ENCODE data around the gene HYAL2.
A peak's percentile ranks its signal among the peaks of the same experiment; 100 is the strongest.
"Not testable (repeated sequence)": the region's sequence is repeated elsewhere in the genome, so short reads cannot be mapped to it uniquely, and the experiment has no call there.

HYAL2 gene

GRCh38 chr3:50292159-50293078, 30.1 kb downstream of the HYAL2 start, which contains the start of gene IFRD2:
Gene IFRD2 (minus strand): TSS chr3:50292429. CDS start chr3:50292274, 155 bp downstream.
- peak; percentile 91 for DNase-seq (ENCODE audit: low read depth)

DNA sequence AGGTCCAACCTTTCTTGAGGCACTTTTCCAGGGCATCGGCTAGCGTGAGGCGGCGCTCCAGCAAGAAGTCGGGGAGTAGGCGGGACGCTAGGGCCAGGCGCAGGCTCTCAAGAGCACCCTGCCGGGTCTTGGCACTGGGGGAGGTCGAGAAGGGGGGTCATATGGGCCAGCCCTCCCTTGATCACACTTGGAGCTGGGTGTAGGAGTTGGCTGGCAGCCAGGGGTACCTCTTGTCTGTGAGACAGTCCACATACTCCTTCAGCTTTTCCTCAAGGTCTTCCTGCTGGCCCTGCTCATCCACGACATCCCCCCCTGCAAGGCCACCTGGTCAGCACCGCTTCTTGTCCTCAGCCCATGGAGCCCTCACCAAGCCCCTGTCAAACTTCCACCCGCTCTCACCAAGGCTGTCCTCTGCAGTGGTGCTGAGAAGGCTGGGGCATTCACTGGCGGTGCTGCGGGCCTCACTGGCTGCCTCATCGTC, 32.3 kb downstream of the HYAL2 start:
- DNase-seq (ENCODE audit: low read depth): no peak

DNA sequence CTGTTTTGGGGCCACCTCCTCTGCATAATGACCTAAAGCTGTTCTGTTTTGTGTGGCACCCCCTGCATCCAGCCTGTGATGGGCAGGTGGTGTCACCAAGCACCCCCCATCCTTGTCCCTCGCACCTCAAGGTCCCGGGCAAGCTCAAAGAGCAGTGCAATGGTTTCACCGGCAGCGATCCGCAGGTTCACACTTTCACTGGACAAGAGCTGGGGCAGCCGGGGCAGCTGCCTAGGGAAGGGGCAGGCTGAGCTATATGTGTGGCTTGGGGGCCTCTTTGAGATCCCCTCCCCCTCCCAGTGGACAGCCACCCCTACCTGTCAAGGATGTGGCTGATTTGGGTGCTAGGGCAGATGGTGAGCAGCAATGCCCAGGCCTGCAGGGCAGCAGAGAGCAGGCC, 33.4 kb downstream of the HYAL2 start:
- DNase-seq (ENCODE audit: low read depth): no peak

GRCh38 chr3:50288387-50289007, 34.0 kb downstream of the HYAL2 start:
- DNase-seq (ENCODE audit: low read depth): no peak

- no peak for DNase-seq (ENCODE audit: low read depth)
These were observed 35.3 kb downstream of the HYAL2 start for GRCh38 chr3:50287262-50287661.

GRCh38 chr3:50286322-50287227, 36.0 kb downstream of the HYAL2 start:
- no peak for DNase-seq (ENCODE audit: low read depth)

DNA sequence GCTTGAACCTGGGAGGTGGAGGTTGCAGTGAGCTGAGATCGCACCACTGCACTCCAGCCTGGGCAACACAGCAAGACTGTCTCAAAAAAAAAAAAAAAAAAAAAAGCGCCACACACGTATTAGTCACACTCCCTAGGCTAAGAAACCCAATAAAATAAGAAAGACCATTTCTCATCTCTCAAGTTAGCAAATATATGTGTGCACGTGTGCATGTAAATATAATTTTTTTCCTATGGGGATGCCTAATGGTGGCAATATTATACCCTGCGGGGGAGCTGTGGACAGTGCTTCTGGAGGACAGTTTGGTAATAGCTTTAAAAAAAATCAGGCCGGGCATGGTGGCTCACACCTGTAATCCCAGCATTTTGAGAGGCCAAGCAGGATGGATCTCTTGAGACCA, 38.4 kb downstream of the HYAL2 start:
- not testable (repeated sequence) for DNase-seq (ENCODE audit: low read depth)

- no peak for DNase-seq (ENCODE audit: low read depth)
These were observed 43.1 kb downstream of the HYAL2 start for GRCh38 chr3:50279255-50280016.

GRCh38 chr3:50278880-50279224, 43.7 kb downstream of the HYAL2 start, which contains the start of gene LSMEM2:
Gene LSMEM2 (plus strand): TSS chr3:50279087. CDS start chr3:50279114, 27 bp downstream.
- DNase-seq (ENCODE audit: low read depth): no peak

GRCh38 chr3:50278123-50278879, 44.2 kb downstream of the HYAL2 start:
- DNase-seq (ENCODE audit: low read depth): no peak

DNA sequence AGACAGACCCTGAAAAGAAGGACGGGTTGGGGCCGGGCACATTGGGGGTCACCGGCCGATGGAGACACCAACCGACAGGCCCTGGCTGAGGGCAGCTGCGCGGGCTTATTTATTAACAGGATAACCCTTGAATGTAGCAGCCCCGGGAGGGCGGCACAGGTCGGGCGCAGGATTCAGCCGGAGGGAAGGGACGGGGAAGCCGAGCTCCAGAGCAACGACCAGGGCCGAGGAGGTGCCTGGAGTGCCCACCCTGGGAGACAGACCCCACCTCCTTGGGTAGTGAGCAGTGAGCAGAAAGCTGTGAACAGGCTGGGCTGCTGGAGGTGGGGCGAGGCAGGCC, 45.8 kb downstream of the HYAL2 start:
- no peak for DNase-seq (ENCODE audit: low read depth)

DNA sequence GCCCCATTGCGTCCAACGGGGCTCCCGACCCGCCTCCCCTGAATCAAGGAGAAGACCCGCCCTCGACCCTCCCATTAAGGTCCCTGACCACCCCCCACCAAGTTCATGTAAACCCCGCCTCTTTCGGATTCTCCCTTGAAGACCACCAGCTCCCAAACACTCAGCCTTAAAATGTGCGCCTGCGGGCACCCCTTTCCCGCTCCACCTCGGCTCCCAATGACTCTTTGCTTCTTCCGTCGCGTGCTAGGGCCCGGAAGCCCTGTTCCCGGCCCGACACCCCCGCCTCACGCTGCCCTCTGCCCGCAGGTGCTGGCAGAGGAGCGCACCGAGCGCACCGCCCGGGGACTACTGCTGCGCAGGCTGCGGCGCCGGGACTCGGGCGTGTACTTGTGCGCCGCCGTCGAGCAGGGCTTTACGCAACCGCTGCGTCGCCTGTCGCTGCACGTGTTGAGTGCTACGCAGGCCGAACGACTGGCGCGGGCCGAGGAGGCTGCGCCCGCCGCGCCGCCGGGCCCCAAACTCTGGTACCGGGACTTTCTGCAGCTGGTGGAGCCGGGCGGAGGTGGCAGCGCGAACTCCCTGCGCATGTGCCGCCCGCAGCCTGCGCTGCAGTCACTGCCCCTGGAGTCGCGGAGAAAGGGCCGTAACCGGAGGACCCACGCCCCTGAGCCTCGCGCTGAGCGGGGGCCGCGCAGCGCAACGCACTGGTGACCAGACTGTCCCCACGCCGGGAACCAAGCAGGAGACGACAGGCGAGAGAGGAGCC, 46.4 kb downstream of the HYAL2 start:
- DNase-seq (ENCODE audit: low read depth): no peak

DNA sequence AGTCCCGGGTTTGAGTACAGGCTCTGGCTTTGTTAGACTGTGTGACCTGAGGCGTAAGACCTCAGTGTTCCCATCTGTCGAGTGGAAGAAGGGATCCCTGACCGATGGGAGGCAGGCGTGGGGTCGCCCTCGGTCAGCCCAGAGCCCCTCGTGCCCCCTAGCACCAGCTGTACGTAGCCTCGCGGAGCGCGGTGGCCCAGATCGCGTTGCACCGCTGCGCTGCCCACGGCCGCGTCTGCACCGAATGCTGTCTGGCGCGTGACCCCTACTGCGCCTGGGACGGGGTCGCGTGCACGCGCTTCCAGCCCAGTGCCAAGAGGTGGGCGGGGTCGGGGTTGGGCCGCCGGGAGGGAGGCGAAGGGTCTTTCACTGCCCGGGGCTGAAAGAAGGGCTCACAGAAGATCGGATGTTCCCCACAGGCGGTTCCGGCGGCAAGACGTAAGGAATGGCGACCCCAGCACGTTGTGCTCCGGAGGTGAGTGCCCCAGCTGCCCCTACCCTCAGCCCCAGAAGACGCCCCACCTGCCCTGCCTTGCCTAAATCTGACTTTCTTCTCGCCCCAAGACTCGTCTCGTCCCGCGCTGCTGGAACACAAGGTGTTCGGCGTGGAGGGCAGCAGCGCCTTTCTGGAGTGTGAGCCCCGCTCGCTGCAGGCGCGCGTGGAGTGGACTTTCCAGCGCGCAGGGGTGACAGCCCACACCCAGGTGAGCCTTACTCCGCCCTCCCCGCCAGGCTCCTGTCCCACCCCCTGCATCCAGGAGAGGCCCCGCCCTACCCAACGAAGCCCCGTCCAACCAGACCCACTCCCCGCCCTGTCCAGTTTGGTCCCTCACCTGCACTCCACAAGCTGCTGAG, 47.2 kb downstream of the HYAL2 start:
- no peak for DNase-seq (ENCODE audit: low read depth)

GRCh38 chr3:50274371-50275104, 48.0 kb downstream of the HYAL2 start:
- DNase-seq (ENCODE audit: low read depth): no peak

GRCh38 chr3:50273689-50274065, 48.9 kb downstream of the HYAL2 start:
- no peak for DNase-seq (ENCODE audit: low read depth)

DNA sequence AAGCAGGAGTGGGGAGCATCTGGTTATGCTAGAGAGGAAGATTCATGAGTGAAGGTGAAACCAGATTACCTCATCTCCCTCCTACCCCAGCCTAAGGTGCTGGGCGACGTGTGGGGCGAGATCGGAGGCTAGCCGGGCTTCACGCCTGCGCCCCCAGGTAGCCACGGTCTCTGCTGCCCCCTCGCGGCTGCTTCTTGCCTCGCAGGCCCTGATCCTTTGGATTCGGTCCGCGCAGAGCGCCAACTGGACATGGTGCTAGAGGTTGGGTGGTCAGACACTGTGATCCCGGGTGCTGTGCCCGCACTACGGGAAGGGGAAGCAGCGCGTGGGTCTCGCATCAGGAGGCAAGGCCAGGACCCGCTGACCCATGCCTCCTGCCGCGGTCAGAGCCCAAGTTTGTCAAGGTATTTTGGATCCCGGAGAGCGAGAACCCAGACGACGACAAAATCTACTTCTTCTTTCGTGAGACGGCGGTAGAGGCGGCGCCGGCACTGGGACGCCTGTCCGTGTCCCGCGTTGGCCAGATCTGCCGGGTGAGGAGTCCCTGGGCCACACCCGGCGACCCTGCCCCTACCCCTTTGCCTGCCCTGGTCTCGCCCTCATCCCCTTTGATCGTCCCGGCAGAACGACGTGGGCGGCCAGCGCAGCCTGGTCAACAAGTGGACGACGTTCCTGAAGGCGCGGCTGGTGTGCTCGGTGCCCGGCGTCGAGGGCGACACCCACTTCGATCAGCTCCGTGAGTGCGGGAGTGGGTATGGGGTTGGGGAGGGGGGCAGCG, 49.4 kb downstream of the HYAL2 start:
- peak; percentile 72 for DNase-seq (ENCODE audit: low read depth)

GRCh38 chr3:50272538-50272910, 50.0 kb downstream of the HYAL2 start:
- not testable (repeated sequence) for DNase-seq (ENCODE audit: low read depth)

Measured in stimulated activated CD8-positive, alpha-beta memory T cell treated with anti-CD3 and anti-CD28 coated beads, Interleukin-12 subunit alpha, Interleukin-12 subunit beta, amount 100 ng/mL, for 4 hours (primary cell).